Measurements from ENCODE around the gene PDS5B. TPM values are rescaled to one million over a fixed set of nuclear protein-coding genes. Genes with fewer than 3 reads are reported as not detected.
A peak's percentile ranks its signal among the peaks of the same experiment; 100 is the strongest.

PDS5B gene
- polyA plus RNA-seq, 1 experiment, result 16.7 TPM

- ChIA-PET POLR2A (interaction anchor here (1.1 to 1.6 kb wide), 2 partner anchors 52 to 1055 kb away, joined by 3 to 4 read pairs; no protein-coding TSS in a partner anchor), CTCF (interaction anchor here (0.6 to 4.3 kb wide), 12 partner anchors 52 to 1137 kb away, joined by 3 to 31 read pairs (median 7); no protein-coding TSS in a partner anchor)
- DNase-seq (ENCODE audit: low read depth, low spot score), result no peak
- no peaks in the 10 kb centered on the region for H3K9me3 ChIP-seq (ENCODE audit: control insufficient read depth, insufficient read depth, low read length)
- no peaks in the 10 kb centered on the region for H3K27me3 ChIP-seq (ENCODE audit: control insufficient read depth, insufficient read depth, low read length)
- H3K4me3 ChIP-seq (ENCODE audit: low read depth, low read length), result peak overlapping the region; percentile 87
- TF ChIP-seq, protein P1, sequence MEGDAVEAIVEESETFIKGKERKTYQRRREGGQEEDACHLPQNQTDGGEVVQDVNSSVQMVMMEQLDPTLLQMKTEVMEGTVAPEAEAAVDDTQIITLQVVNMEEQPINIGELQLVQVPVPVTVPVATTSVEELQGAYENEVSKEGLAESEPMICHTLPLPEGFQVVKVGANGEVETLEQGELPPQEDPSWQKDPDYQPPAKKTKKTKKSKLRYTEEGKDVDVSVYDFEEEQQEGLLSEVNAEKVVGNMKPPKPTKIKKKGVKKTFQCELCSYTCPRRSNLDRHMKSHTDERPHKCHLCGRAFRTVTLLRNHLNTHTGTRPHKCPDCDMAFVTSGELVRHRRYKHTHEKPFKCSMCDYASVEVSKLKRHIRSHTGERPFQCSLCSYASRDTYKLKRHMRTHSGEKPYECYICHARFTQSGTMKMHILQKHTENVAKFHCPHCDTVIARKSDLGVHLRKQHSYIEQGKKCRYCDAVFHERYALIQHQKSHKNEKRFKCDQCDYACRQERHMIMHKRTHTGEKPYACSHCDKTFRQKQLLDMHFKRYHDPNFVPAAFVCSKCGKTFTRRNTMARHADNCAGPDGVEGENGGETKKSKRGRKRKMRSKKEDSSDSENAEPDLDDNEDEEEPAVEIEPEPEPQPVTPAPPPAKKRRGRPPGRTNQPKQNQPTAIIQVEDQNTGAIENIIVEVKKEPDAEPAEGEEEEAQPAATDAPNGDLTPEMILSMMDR (IDR thresholded peaks at IDR 0.05; ENCODE audit: low read depth, low read length), result no peak
- H3K27ac ChIP-seq (ENCODE audit: low read depth, low read length), result peak overlapping the region; percentile 74
These were observed 1.5 kb downstream of the PDS5B start for GRCh38 chr13:32587811-32588170.

DNA sequence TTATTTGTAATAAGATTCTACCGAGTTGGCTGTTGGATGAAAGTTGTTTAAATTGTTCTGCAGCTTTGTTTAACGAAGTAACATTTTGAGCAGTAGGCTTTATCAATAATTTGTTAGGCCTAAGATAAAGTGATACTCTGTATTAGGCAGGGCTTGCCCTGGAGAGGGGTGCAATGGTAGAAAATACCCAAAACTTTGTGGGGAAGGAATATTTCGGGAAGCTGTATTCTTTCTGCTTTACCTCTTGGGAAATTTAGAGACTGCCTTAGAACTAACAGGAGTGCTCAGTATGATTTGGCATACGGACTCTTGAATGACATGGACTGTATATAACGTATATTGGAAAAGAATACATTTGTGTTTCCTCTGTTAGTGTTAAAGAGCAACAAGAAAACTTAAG, 2.5 kb downstream of the PDS5B start:
- no peak overlapping the region for H3K27ac ChIP-seq (ENCODE audit: low read depth, low read length)
- TF ChIP-seq, protein P1 (IDR thresholded peaks at IDR 0.05; ENCODE audit: low read depth, low read length), result no peak
- H3K4me3 ChIP-seq (ENCODE audit: low read depth, low read length), result peak overlapping the region; percentile 87
- H3K9me3 ChIP-seq (ENCODE audit: control insufficient read depth, insufficient read depth, low read length), result no peaks in the 10 kb centered on the region
- no peak for DNase-seq (ENCODE audit: low read depth, low spot score)
- CTCF ChIA-PET, result interaction anchor here (0.6 to 4.3 kb wide), 9 partner anchors 51 to 1136 kb away, joined by 3 to 31 read pairs (median 7); no protein-coding TSS in a partner anchor
- no peaks in the 10 kb centered on the region for H3K27me3 ChIP-seq (ENCODE audit: control insufficient read depth, insufficient read depth, low read length)
- POLR2A ChIA-PET, result no interaction called here

GRCh38 chr13:32589471-32589870, 3.2 kb downstream of the PDS5B start:
- POLR2A ChIA-PET, result no interaction called here
- Histone ChIP-seq H3K9me3 (ENCODE audit: control insufficient read depth, insufficient read depth, low read length) (no peaks in the 10 kb centered on the region), H3K27ac (ENCODE audit: low read depth, low read length) (no peak overlapping the region), H3K27me3 (ENCODE audit: control insufficient read depth, insufficient read depth, low read length) (no peaks in the 10 kb centered on the region), H3K4me3 (ENCODE audit: low read depth, low read length) (peak overlapping the region; percentile 87)
- DNase-seq (ENCODE audit: low read depth, low spot score), result no peak
- CTCF ChIA-PET, result interaction anchor here (0.8 to 4.3 kb wide), 4 partner anchors 8 to 79 kb away, joined by 3 to 31 read pairs (median 7); no protein-coding TSS in a partner anchor
- TF ChIP-seq, protein P1 (IDR thresholded peaks at IDR 0.05; ENCODE audit: low read depth, low read length), result no peak

GRCh38 chr13:32590266-32590665, 4.0 kb downstream of the PDS5B start:
- H3K9me3 ChIP-seq (ENCODE audit: control insufficient read depth, insufficient read depth, low read length), result no peaks in the 10 kb centered on the region
- no peak overlapping the region for H3K4me3 ChIP-seq (ENCODE audit: low read depth, low read length)
- TF ChIP-seq, protein P1 (IDR thresholded peaks at IDR 0.05; ENCODE audit: low read depth, low read length), result no peak
- ChIA-PET CTCF (interaction anchor here (0.6 to 4.3 kb wide), 7 partner anchors 9 to 78 kb away, joined by 3 to 31 read pairs (median 4); no protein-coding TSS in a partner anchor), POLR2A (interaction anchor here (0.6 kb wide), 1 partner anchor 645 kb away, joined by 3 read pairs; no protein-coding TSS in a partner anchor)
- H3K27ac ChIP-seq (ENCODE audit: low read depth, low read length), result no peak overlapping the region
- no peaks in the 10 kb centered on the region for H3K27me3 ChIP-seq (ENCODE audit: control insufficient read depth, insufficient read depth, low read length)
- no peak for DNase-seq (ENCODE audit: low read depth, low spot score)

- Histone ChIP-seq H3K27ac (ENCODE audit: low read depth, low read length) (no peak overlapping the region), H3K9me3 (ENCODE audit: control insufficient read depth, insufficient read depth, low read length) (no peaks in the 10 kb centered on the region), H3K27me3 (ENCODE audit: control insufficient read depth, insufficient read depth, low read length) (no peaks in the 10 kb centered on the region), H3K4me3 (ENCODE audit: low read depth, low read length) (no peak overlapping the region)
- no peak for DNase-seq (ENCODE audit: low read depth, low spot score)
- ChIA-PET CTCF (interaction anchor here (1.2 to 2.5 kb wide), 3 partner anchors 47 to 951 kb away, joined by 3 to 6 read pairs (median 6); no protein-coding TSS in a partner anchor), POLR2A (no interaction called here)
- TF ChIP-seq, protein P1 (IDR thresholded peaks at IDR 0.05; ENCODE audit: low read depth, low read length), result no peak
These were observed 5.8 kb downstream of the PDS5B start for GRCh38 chr13:32592082-32592481.

Measured in AG04450 (cell line).